NCI-H146 (cell line): ENCODE results near the gene ZNF80.

Source experiments
- DNase-seq: peaks from one replicate; lab custom pipeline; 2025; lab: John Stamatoyannopoulos, UW

The ZNF80 gene

GRCh38 chr3:114218578-114219185, 18.7 kb downstream of the ZNF80 start:
- no peak for DNase-seq

GRCh38 chr3:114218006-114218405, 19.4 kb downstream of the ZNF80 start:
- DNase-seq = no peak

- DNase-seq = no peak
These were observed 20.1 kb downstream of the ZNF80 start for GRCh38 chr3:114217266-114217665.

GRCh38 chr3:114216186-114216970, 21.0 kb downstream of the ZNF80 start:
- DNase-seq = no peak

- DNase-seq = peak; percentile 61
These were observed 22.6 kb downstream of the ZNF80 start for GRCh38 chr3:114214542-114215341.

GRCh38 chr3:114213627-114214541, 23.5 kb downstream of the ZNF80 start:
- DNase-seq = peak; percentile 71

- DNase-seq = no peak
These were observed 24.1 kb downstream of the ZNF80 start for GRCh38 chr3:114213292-114213626.

- DNase-seq = peak; percentile 20
These were observed 24.7 kb downstream of the ZNF80 start for GRCh38 chr3:114212646-114213045.

- no peak for DNase-seq
These were observed 29.6 kb downstream of the ZNF80 start for GRCh38 chr3:114207768-114208167.

GRCh38 chr3:114206342-114206741, 31.0 kb downstream of the ZNF80 start:
- no peak for DNase-seq

GRCh38 chr3:114205541-114205940, 31.8 kb downstream of the ZNF80 start:
- no peak for DNase-seq

GRCh38 chr3:114194750-114195149, 42.6 kb downstream of the ZNF80 start:
- no peak for DNase-seq

- DNase-seq = no peak
These were observed 45.2 kb downstream of the ZNF80 start for GRCh38 chr3:114192136-114192535.

- no peak for DNase-seq
These were observed 50.9 kb downstream of the ZNF80 start for GRCh38 chr3:114186501-114186900.
